ENCODE data around the gene PCK2. TPM values are rescaled to one million over a fixed set of nuclear protein-coding genes. Genes with fewer than 3 reads are reported as not detected.
A peak's percentile ranks its signal among the peaks of the same experiment; 100 is the strongest.

Gene PCK2
- total and polyA plus RNA-seq, 2 of the 13 experiments (the other 11 are each of a cell fraction or from before 2014, with no cell fraction given) = 129 to 272 TPM

GRCh38 chr14:24135834-24136683 is 41.9 kb downstream of the PCK2 start, which contains the start of gene PSME1 (continued):
- TF ChIP-seq HOMEZ (CRISPR knock-in tag; IDR thresholded peaks at IDR 0.05; ENCODE audit: low read depth) = peak; percentile 82
- TF ChIP-seq ZNF432 (CRISPR knock-in tag; IDR thresholded peaks at IDR 0.05; ENCODE audit: borderline replicate concordance) = no peak
- no peak; the same call in 1 of the 2 replicates for TF ChIP-seq NR2C2 (CRISPR knock-in tag; IDR thresholded peaks at IDR 0.05; ENCODE audit: borderline replicate concordance)
- TF ChIP-seq ZBTB10 (CRISPR knock-in tag; IDR thresholded peaks at IDR 0.05; ENCODE audit: borderline replicate concordance) = peak; percentile 54; the same call in 1 of the 2 replicates
- TF ChIP-seq RARG (CRISPR knock-in tag; IDR thresholded peaks at IDR 0.05; ENCODE audit: low read depth) = no peak
- TF ChIP-seq EED (CRISPR knock-in tag; IDR thresholded peaks at IDR 0.05) = peak; percentile 94
- peak; percentile 53 for TF ChIP-seq AGO1 (IDR thresholded peaks at IDR 0.05; ENCODE audit: low read depth, low read length, poor library complexity, severe bottlenecking)
- peak; percentile 11 for TF ChIP-seq ZBTB4 (CRISPR knock-in tag; IDR thresholded peaks at IDR 0.05; ENCODE audit: borderline replicate concordance)
- no peak for TF ChIP-seq ZMYM2 (CRISPR knock-in tag; IDR thresholded peaks at IDR 0.05)
- no peak for TF ChIP-seq GPBP1L1 (CRISPR knock-in tag; IDR thresholded peaks at IDR 0.05)
- TF ChIP-seq ZNF841 (CRISPR knock-in tag; IDR thresholded peaks at IDR 0.05; ENCODE audit: borderline replicate concordance) = no peak
- no peak for TF ChIP-seq CERS6 (CRISPR knock-in tag; IDR thresholded peaks at IDR 0.05)
- peak; percentile 100 for TF ChIP-seq UBTF (CRISPR knock-in tag; IDR thresholded peaks at IDR 0.05)
